MM.1S (cell line): ENCODE results near the gene APBB2.

Experiments
- EZH2 ChIP-seq: fragments of 300-600 bp; sonication (generic); optimal IDR thresholded peaks from 2 replicates; pipeline ENCODE3; 2017; ENCODE audit warnings: low read depth, mild to moderate bottlenecking, antibody characterized with exemption, low read length, mixed read lengths
- EZH2phosphoT487 ChIP-seq: fragments of 300-600 bp; sonication (generic); IDR thresholded peaks from 2 replicates; pipeline ENCODE4 v1.6.1; 2018; ENCODE audit warnings: antibody characterized with exemption, low read length

DNA sequence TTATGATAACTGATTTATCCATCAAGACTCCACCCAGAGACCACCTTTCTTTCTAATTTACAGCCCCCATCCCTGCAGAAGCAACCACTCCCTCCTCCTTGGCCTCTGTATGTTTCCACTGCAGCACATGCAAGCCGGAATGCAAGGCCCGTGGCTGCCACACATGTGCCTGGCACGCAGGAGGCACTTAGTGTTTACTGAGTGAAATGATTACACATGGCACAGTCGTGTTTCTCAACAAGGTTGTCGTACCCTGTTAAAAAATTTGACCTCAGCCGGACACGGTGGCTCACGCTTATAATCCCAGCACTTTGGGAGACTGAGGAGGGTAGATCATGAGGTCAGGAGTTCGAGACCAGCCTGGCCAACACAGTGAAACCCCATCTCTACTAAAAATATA, 104.3 kb downstream of the APBB2 start:
- TF ChIP-seq EZH2phosphoT487: no peak
- no peak for TF ChIP-seq EZH2
